ENCODE measurements around the gene EXOSC3. TPM values are rescaled to one million over a fixed set of nuclear protein-coding genes. Genes with fewer than 3 reads are reported as not detected.

The EXOSC3 gene
- total RNA-seq, 1 donor, result 92.3 TPM

DNA sequence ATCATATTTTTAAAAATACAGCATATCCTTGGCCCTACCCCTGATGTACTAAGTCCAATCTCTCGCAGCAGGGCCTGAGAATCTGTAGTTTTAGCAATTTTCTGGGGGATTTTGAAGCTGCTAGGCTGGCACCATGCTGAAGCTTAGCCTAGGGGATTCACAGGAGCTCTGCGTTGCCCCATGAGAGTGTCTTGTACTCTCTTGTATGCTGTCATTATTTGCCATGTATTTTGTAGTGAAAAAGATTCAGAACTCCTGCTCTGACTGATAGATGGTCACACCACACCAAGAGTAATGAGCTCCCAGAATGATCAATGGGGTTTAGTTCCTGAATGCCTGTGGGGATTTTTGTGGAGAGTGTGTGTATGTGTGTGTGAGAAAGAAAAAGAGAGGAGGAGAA is 51.9 kb downstream of the EXOSC3 start:
- DNase-seq (ENCODE audit: low read depth), result no peak
- H3K4me3 ChIP-seq (ENCODE audit: low read depth, low read length), result no peak overlapping the region
- TF ChIP-seq, protein P1, sequence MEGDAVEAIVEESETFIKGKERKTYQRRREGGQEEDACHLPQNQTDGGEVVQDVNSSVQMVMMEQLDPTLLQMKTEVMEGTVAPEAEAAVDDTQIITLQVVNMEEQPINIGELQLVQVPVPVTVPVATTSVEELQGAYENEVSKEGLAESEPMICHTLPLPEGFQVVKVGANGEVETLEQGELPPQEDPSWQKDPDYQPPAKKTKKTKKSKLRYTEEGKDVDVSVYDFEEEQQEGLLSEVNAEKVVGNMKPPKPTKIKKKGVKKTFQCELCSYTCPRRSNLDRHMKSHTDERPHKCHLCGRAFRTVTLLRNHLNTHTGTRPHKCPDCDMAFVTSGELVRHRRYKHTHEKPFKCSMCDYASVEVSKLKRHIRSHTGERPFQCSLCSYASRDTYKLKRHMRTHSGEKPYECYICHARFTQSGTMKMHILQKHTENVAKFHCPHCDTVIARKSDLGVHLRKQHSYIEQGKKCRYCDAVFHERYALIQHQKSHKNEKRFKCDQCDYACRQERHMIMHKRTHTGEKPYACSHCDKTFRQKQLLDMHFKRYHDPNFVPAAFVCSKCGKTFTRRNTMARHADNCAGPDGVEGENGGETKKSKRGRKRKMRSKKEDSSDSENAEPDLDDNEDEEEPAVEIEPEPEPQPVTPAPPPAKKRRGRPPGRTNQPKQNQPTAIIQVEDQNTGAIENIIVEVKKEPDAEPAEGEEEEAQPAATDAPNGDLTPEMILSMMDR (IDR thresholded peaks at IDR 0.05; ENCODE audit: insufficient read depth, low read length), result no peak

DNA sequence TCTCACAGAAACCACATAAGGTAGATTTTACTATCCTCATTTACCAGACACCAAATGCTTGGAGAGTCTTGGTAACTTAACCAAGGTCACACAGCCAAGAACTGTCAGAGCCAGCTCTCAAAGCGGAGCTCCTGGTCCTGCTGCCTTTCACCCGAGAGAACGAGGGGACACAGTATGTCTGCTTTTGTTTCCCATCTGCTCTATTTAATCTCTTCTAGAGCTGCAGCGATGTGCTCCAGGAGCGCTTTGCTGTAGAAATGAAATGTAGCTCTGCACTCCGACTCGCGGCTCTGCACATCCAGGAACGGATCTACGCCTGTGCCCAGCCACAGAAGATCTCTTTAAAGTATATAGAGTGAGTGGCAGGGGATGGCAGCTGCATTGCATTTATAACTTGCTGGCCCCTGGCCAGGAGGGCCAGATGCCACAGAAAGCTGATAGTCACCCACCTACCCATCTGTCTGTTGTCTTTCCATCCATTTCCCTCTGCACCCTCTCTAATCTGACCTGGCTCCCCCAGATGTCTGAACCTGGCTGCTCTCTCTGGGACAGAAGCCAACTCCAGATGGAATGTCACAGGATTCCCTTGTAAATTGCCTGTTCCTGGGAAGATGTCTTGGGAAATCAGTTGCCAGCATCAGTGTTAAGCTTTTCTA is 52.6 kb downstream of the EXOSC3 start:
- DNase-seq (ENCODE audit: low read depth), result no peak
- TF ChIP-seq, protein P1 (IDR thresholded peaks at IDR 0.05; ENCODE audit: insufficient read depth, low read length), result no peak
- no peak overlapping the region for H3K4me3 ChIP-seq (ENCODE audit: low read depth, low read length)

DNA sequence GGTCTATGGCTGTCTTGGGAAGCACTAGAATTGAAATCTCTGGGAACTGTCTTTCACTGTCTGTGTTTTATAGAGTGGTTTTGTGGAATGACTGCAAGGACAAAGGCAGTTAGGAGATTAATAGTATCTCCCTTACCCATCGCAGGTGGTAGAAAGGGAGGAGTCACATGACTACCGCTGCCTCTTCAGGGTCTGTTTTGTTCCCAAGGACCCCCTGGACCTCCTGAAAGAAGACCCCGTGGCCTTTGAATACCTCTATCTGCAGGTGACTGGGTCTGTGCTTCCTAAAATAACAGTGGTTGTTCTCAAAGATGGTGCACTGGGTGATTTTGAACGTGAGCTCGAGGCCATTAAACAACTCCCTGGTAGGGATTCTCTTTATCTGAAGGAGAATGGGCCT is 54.0 kb downstream of the EXOSC3 start:
- DNase-seq (ENCODE audit: low read depth), result no peak
- TF ChIP-seq, protein P1 (IDR thresholded peaks at IDR 0.05; ENCODE audit: insufficient read depth, low read length), result no peak
- H3K4me3 ChIP-seq (ENCODE audit: low read depth, low read length), result no peak overlapping the region

DNA sequence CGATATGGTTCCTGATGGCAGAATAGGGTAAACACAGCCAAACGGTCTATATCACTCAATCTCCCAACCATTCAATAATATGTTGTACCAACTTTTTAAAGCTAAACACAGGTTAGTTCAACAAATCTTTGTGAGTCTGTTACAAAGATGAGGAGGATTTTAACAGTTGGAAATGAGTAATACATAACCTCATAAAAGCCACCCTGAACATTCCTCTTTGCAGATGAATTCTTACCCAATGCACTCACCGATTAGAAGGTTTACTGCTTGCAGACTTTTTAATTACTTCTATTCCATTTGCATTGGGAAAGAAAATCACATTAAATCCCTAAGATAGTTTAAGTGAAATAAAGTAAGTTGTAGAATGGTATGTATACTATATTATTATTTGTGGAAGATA is 54.6 kb downstream of the EXOSC3 start:
- DNase-seq (ENCODE audit: low read depth), result no peak

More for the DNA sequence above, 54.6 kb downstream of the EXOSC3 start:
- H3K4me3 ChIP-seq (ENCODE audit: low read depth, low read length), result no peak overlapping the region
- TF ChIP-seq, protein P1 (IDR thresholded peaks at IDR 0.05; ENCODE audit: insufficient read depth, low read length), result no peak

Other genes starting within 250 kb of the EXOSC3 start
- gene FBXO10, start 208.7 kb downstream of the EXOSC3 start, total RNA-seq (ENCODE audit: low replicate concordance), result 7.1 and 7.6 TPM in 2 replicates
- 58.5 and 181 TPM in 2 replicates for gene TOMM5, start 192.5 kb downstream of the EXOSC3 start, total RNA-seq (ENCODE audit: low replicate concordance)
- not detected in 2 replicates for gene FRMPD1, start 134.1 kb downstream of the EXOSC3 start, total RNA-seq (ENCODE audit: low replicate concordance)
- 1.3 and 2.4 TPM in 2 replicates for gene TRMT10B, start 31.3 kb downstream of the EXOSC3 start, total RNA-seq (ENCODE audit: low replicate concordance)
- 24.5 and 46.1 TPM in 2 replicates for gene DCAF10, start 15.7 kb upstream of the EXOSC3 start, total RNA-seq (ENCODE audit: low replicate concordance)
- gene SLC25A51, start 119.1 kb upstream of the EXOSC3 start, total RNA-seq (ENCODE audit: low replicate concordance), result 15.4 and 82.8 TPM in 2 replicates